ENCODE data around the gene IGSF6.
A peak's percentile ranks its signal among the peaks of the same experiment; 100 is the strongest.
"Not testable (repeated sequence)": the region's sequence is repeated elsewhere in the genome, so short reads cannot be mapped to it uniquely, and the experiment has no call there.

Gene IGSF6

GRCh38 chr16:21651515-21651914, 893 bp downstream of the IGSF6 start:
- DNase-seq, result no peak

GRCh38 chr16:21650521-21650920, 1.9 kb downstream of the IGSF6 start:
- no peak for DNase-seq

- not testable (repeated sequence) for DNase-seq
Measured at GRCh38 chr16:21649826-21650406, 2.5 kb downstream of the IGSF6 start.

- no peak for DNase-seq
Measured at GRCh38 chr16:21647562-21648164, 4.7 kb downstream of the IGSF6 start.

- DNase-seq, result peak; percentile 56 to 66
Measured at GRCh38 chr16:21646721-21647561, 5.5 kb downstream of the IGSF6 start.

DNA sequence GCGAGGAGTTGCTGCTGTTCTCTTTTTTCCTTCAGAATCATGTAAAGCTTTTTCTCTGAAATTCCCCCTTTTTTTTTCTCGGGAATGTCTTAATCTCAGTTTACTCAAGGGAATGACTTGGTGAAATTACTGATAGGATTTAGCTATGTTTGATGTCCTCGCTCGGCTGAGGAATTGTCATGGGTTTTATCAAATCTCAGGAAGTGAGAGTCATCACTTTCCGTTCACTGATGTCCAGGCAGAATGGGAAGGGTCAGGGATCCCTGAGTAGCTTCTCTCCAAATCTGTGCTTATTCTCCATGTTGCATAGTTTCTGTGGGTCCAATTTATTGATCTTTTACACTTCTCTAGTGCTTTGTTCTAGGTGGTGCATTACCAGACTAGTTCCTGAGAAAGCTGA, 6.3 kb downstream of the IGSF6 start:
- DNase-seq, result no peak

- DNase-seq, result no peak
Measured at GRCh38 chr16:21645261-21645721, 7.1 kb downstream of the IGSF6 start.

DNA sequence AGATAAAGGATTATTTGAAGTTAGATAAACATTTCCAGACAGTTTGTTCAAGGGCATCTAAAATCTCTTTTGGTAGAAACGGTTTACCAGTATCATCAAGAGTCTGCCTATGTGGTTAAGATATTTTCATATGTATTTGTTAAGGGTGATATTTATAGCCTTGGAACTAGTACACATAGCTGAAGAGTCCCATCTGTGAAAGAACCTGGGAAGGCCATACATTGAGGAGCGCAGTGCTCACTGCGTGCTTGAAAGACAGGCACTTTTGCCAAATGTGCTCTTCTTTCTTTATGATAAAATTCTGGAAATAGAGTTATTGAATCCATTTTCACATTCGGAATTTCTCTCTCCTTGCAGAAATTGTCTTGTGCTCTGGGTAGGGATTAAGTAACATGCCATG, 7.7 kb downstream of the IGSF6 start:
- no peak for DNase-seq

DNA sequence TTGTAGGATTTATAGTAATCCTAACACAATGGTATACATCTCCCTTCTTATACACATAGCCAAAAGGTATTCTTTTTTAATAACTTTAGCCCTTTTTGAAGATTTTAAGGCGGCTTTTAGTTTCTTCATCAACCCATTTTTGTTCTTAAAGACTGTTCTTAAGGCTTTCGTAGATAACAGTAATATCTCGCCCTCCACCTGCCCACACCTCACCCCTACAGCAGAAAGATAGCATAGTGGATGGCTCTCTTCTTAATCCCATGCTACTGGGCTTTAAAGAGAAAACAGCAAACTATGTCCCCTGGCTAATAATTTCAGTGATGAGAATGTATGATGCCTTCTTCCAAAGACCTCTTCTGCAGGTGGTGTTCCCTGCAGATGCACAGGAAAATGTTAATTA, 8.6 kb downstream of the IGSF6 start:
- DNase-seq, result no peak

DNA sequence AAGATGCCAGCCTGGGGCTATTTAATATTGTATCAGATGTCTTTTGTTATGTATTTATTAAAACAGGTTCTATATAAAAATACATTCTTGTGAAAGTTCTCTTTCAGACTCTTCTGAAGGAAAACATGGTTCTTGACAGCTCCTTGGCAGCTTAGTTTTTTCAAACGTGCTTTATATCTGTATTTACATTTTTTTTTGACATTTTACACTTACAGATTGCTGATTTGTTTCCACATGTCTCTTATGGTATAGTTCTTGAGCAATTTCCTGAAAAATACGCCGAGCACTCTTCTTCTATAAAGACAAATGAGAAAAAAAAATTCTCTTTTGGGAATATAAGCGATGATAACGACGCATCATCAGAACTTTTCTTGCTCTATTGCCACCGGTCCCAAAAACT, 9.5 kb downstream of the IGSF6 start:
- DNase-seq, result no peak

- no peak for DNase-seq
Measured at GRCh38 chr16:21641916-21642315, 10.5 kb downstream of the IGSF6 start.

DNA sequence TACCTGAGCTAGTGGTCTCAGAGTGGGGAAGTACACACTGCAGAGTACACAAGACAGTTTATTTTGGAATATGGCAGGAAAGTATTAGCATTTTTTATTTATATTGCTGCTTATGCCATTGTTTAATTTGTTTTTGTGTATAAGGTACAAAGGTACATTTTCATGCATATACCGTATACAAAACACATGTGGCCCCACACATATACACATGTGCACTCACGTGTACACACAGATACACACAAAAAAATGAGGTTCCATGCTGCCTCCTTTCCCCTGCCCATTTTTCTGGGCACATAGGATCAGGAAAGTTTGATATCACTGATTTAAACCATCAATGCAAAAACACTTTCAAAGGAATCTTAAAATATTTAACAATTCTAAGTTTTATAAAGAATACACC, 12.9 kb downstream of the IGSF6 start:
- no peak for DNase-seq

- DNase-seq, result no peak
Measured at GRCh38 chr16:21638573-21638975, 13.8 kb downstream of the IGSF6 start.

GRCh38 chr16:21637032-21637968, 15.1 kb downstream of the IGSF6 start:
- no peak for DNase-seq

- DNase-seq, result not testable (repeated sequence)
Measured at GRCh38 chr16:21635694-21636093, 16.7 kb downstream of the IGSF6 start.

GRCh38 chr16:21634216-21634615, 18.2 kb downstream of the IGSF6 start:
- DNase-seq, result no peak

- DNase-seq, result not testable (repeated sequence)
Measured at GRCh38 chr16:21631951-21632575, 20.3 kb downstream of the IGSF6 start.

- not testable (repeated sequence) for DNase-seq
Measured at GRCh38 chr16:21631376-21631775, 21.0 kb downstream of the IGSF6 start.

- DNase-seq, result not testable (repeated sequence)
Measured at GRCh38 chr16:21630866-21631265, 21.5 kb downstream of the IGSF6 start.

GRCh38 chr16:21629616-21630539, 22.5 kb downstream of the IGSF6 start:
- not testable (repeated sequence) for DNase-seq

DNA sequence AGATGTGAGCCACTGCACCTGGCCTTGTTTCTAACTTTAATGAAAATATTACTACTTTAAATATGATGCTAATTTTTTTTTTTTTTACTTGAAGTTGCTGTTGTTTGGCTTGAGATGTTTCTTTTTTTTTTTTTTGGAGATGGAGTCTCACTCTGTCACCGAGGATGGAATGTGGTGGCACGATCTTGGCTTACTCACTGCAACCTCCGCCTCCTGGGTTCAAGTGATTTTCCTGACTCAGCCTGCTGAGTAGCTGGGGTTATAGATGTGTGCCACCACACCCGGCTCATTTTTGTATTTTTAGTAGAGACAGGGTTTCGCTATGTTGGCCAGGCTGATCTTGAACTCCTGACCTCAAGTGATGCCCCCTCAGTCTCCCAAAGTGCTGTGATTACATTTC, 23.6 kb downstream of the IGSF6 start:
- no peak for DNase-seq

All from stimulated activated CD4-positive, alpha-beta T cell treated with anti-CD3 and anti-CD28 coated beads, Interleukin-2, amount 100 ng/mL, for 48 hours (primary cell).